Measurements from ENCODE around the gene VPS4B. TPM values are rescaled to one million over a fixed set of nuclear protein-coding genes. Genes with fewer than 3 reads are reported as not detected.
"Not testable (repeated sequence)": the region's sequence is repeated elsewhere in the genome, so short reads cannot be mapped to it uniquely, and the experiment has no call there.

The VPS4B gene
- total and polyA plus RNA-seq, 2 experiments from 2014 or later, result 30.2 to 49.4 TPM

DNA sequence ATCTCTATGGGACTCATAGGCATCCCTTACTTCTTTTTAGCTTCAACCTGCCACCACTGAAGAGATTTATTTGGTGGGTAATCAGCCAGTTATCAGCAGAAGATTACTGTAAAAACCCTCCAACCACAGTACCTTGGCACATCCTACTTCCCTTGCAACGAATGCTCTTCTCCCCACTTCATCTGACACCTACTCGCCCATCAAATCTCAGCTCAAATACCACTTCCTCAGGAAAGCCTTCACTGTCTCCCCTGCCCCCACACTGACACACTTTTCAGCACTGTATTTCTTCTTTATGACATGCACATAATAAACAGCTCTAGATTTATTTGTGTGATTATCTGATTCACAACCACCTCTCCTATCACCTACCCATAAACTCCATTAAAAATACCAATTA lies 58.3 kb downstream of the VPS4B start (continued):
- TF ChIP-seq, protein P1, sequence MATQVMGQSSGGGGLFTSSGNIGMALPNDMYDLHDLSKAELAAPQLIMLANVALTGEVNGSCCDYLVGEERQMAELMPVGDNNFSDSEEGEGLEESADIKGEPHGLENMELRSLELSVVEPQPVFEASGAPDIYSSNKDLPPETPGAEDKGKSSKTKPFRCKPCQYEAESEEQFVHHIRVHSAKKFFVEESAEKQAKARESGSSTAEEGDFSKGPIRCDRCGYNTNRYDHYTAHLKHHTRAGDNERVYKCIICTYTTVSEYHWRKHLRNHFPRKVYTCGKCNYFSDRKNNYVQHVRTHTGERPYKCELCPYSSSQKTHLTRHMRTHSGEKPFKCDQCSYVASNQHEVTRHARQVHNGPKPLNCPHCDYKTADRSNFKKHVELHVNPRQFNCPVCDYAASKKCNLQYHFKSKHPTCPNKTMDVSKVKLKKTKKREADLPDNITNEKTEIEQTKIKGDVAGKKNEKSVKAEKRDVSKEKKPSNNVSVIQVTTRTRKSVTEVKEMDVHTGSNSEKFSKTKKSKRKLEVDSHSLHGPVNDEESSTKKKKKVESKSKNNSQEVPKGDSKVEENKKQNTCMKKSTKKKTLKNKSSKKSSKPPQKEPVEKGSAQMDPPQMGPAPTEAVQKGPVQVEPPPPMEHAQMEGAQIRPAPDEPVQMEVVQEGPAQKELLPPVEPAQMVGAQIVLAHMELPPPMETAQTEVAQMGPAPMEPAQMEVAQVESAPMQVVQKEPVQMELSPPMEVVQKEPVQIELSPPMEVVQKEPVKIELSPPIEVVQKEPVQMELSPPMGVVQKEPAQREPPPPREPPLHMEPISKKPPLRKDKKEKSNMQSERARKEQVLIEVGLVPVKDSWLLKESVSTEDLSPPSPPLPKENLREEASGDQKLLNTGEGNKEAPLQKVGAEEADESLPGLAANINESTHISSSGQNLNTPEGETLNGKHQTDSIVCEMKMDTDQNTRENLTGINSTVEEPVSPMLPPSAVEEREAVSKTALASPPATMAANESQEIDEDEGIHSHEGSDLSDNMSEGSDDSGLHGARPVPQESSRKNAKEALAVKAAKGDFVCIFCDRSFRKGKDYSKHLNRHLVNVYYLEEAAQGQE (IDR thresholded peaks at IDR 0.05; ENCODE audit: unreplicated experiment), result no peak
- TF ChIP-seq POLR2AphosphoS5 (IDR thresholded peaks at IDR 0.05; ENCODE audit: low read depth) (no peak), JUNB (IDR thresholded peaks at IDR 0.05; ENCODE audit: unreplicated experiment) (no peak)

DNA sequence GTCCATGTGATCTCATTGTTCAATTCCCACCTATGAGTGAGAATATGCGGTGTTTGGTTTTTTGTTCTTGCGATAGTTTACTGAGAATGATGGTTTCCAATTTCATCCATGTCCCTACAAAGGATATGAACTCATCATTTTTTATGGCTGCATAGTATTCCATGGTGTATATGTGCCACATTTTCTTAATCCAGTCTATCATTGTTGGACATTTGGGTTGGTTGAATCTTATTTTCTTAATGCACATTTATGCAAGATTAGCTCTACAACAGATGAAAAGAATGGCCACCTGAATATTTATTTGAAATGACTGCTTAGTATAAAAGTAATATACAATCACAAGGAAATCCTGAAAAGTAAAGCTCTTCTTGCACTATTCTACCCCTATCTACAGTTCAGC lies 58.9 kb downstream of the VPS4B start:
- H3K4me1 ChIP-seq (ENCODE audit: insufficient read depth); H3K4me2 ChIP-seq; ATAC-seq; H3K27me3 ChIP-seq (ENCODE audit: insufficient read depth); DNase-seq (ENCODE audit: low spot score); H3K27ac Mint-ChIP-seq; H3F3A ChIP-seq (replicated peaks; ENCODE audit: low read depth); H3K9me3 Mint-ChIP-seq; H3K27ac ChIP-seq (ENCODE audit: low read depth); H3K4me3 ChIP-seq; H3K9me2 ChIP-seq (ENCODE audit: insufficient read depth); H3K4me3 Mint-ChIP-seq; H3K27me3 Mint-ChIP-seq (ENCODE audit: insufficient read depth, low read depth, poor library complexity); H2AFZ ChIP-seq: not testable (repeated sequence)
- Histone ChIP-seq H3K36me3 (ENCODE audit: insufficient read depth) (peaks cover 14% of the 10 kb centered on the region), H3K79me2 (replicated peaks; ENCODE audit: insufficient read depth) (peaks cover 36% of the 10 kb centered on the region), H4K20me1 (replicated peaks; ENCODE audit: insufficient read depth) (peaks cover 15% of the 10 kb centered on the region)
- Mint-ChIP-seq H3K36me3 (ENCODE audit: low read depth) (peaks cover 32% of the 10 kb centered on the region), H3K4me1 (peaks cover 14% of the 10 kb centered on the region; the same call in 2 of the 3 replicates)

- no peak overlapping the region for H3K4me3 Mint-ChIP-seq
- Histone ChIP-seq H4K20me1 (replicated peaks; ENCODE audit: insufficient read depth) (peaks cover 9% of the 10 kb centered on the region; the same call in 1 of the 2 replicates), H3K4me1 (ENCODE audit: insufficient read depth) (no peaks in the 10 kb centered on the region), H3K36me3 (ENCODE audit: insufficient read depth) (peaks cover 30% of the 10 kb centered on the region), H3K27ac (ENCODE audit: low read depth) (no peak overlapping the region), H3K27me3 (ENCODE audit: insufficient read depth) (no peaks in the 10 kb centered on the region), H3K4me3 (no peak overlapping the region), H2AFZ (no peak overlapping the region), H3K9me2 (ENCODE audit: insufficient read depth) (no peaks in the 10 kb centered on the region), H3K4me2 (no peak overlapping the region), H3F3A (replicated peaks; ENCODE audit: low read depth) (no peaks in the 10 kb centered on the region), H3K79me2 (replicated peaks; ENCODE audit: insufficient read depth) (no peaks in the 10 kb centered on the region)
- H3K9me3 Mint-ChIP-seq, result no peaks in the 10 kb centered on the region
- no peaks in the 10 kb centered on the region for H3K27me3 Mint-ChIP-seq (ENCODE audit: insufficient read depth, low read depth, poor library complexity)
- peaks cover 53% of the 10 kb centered on the region for H3K36me3 Mint-ChIP-seq (ENCODE audit: low read depth)
- no peaks in the 10 kb centered on the region for H3K4me1 Mint-ChIP-seq
- no peak for ATAC-seq
- DNase-seq (ENCODE audit: low spot score), result no peak
- no peak overlapping the region for H3K27ac Mint-ChIP-seq
- TF ChIP-seq EZH2 (IDR thresholded peaks at IDR 0.05; ENCODE audit: low read depth, unreplicated experiment) (no peak), STAT1 (IDR thresholded peaks at IDR 0.05; ENCODE audit: unreplicated experiment) (no peak), CREB1 (CRISPR knock-in tag; IDR thresholded peaks at IDR 0.05; ENCODE audit: low read depth) (no peak), JUNB (IDR thresholded peaks at IDR 0.05; ENCODE audit: unreplicated experiment) (no peak), ZNF114 (CRISPR knock-in tag; IDR thresholded peaks at IDR 0.05) (no peak), CTCF (conservative IDR thresholded peaks at IDR 0.05; ENCODE audit: low read depth in 2 of 2) (no peak), ETS1 (IDR thresholded peaks at IDR 0.05) (no peak), POLR2AphosphoS5 (IDR thresholded peaks at IDR 0.05; ENCODE audit: low read depth) (no peak), EZH2phosphoT487 (IDR thresholded peaks at IDR 0.05; ENCODE audit: unreplicated experiment) (no peak), ZNF331 (CRISPR knock-in tag; IDR thresholded peaks at IDR 0.05; ENCODE audit: low read depth) (no peak)
- TF ChIP-seq, protein P1 (IDR thresholded peaks at IDR 0.05; ENCODE audit: unreplicated experiment), result no peak
These were observed 65.9 kb downstream of the VPS4B start for GRCh38 chr18:63356272-63356896.

Measured in GM23338 (cell line).